Parathyroid adenoma (tissue), 2 donors: ENCODE data around the gene FBXW7.
A peak's percentile ranks its signal among the peaks of the same experiment; 100 is the strongest.

Experiments
- H2AFZ ChIP-seq: fragments of 300-600 bp; sonication (generic); one replicate; pipeline ENCODE4 v1.7.0; 2017; ENCODE audit warnings: antibody characterized with exemption, mild to moderate bottlenecking
- H3K27ac ChIP-seq: fragments of 300-600 bp; sonication (generic); one replicate; pipeline ENCODE4 v1.7.0; 2017
- H3K27me3 ChIP-seq: fragments of 300-600 bp; sonication (generic); one replicate; pipeline ENCODE4 v1.7.0; 2017; ENCODE audit warnings: low read length; ENCODE audit not compliant: control insufficient read depth, insufficient read depth
- H3K36me3 ChIP-seq: fragments of 300-600 bp; sonication (generic); one replicate; pipeline ENCODE4 v1.7.0; 2017; ENCODE audit warnings: low read length; ENCODE audit not compliant: control insufficient read depth, insufficient read depth
- H3K4me1 ChIP-seq: fragments of 300-600 bp; sonication (generic); one replicate; pipeline ENCODE4 v1.7.0; 2017; ENCODE audit warnings: control low read depth
- H3K4me2 ChIP-seq: fragments of 300-600 bp; sonication (generic); one replicate; pipeline ENCODE4 v1.7.0; 2017; ENCODE audit warnings: low read length
- H3K4me3 ChIP-seq: fragments of 300-600 bp; sonication (generic); one replicate; pipeline ENCODE4 v1.7.0; 2017; ENCODE audit warnings: low read depth, low read length
- H3K79me2 ChIP-seq: fragments of 300-600 bp; sonication (generic); one replicate; pipeline ENCODE4 v1.7.0; 2017; ENCODE audit warnings: control low read depth
- H3K9ac ChIP-seq: fragments of 300-600 bp; sonication (generic); one replicate; pipeline ENCODE4 v1.7.0; 2017; ENCODE audit warnings: mild to moderate bottlenecking
- H3K9me3 ChIP-seq: fragments of 300-600 bp; sonication (generic); one replicate; pipeline ENCODE4 v1.7.0; 2017; ENCODE audit warnings: low read length; ENCODE audit not compliant: control insufficient read depth
- TF ChIP-seq, protein P1 (sequence below): fragments of 300-600 bp; sonication (generic); IDR thresholded peaks from one replicate; pipeline ENCODE4 v1.7.0; 2017; ENCODE audit warnings: antibody characterized with exemption, mild to moderate bottlenecking
- donor health status: primary hyperparathyroidism.

The FBXW7 gene

DNA sequence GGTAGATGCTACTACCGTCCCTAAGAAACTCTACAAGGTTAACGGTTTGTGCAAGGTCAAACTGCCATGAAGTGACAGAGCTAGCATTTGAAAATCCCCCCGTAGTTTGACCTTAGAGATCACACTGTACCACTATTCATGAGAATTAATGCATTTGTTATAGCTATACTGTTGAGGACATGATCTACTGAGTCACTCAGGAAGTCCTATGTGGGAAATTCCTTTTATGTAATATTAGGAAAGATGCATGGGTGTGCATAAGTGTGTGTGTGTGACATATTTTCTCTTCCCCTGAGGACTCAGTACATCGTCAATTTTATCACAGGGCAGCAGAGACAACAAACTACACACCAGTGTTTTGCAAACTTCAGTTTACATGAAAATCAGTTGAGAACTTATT lies 141.1 kb downstream of the FBXW7 start:
- Histone ChIP-seq H3K27me3 (no peaks in the 10 kb centered on the region), H3K36me3 (no peaks in the 10 kb centered on the region), H3K27ac (no peak overlapping the region), H2AFZ (no peak overlapping the region), H3K9ac (no peak overlapping the region), H3K4me3 (no peak overlapping the region), H3K79me2 (no peaks in the 10 kb centered on the region), H3K4me1 (no peaks in the 10 kb centered on the region), H3K4me2 (no peak overlapping the region), H3K9me3 (no peaks in the 10 kb centered on the region)
- TF ChIP-seq, protein P1, sequence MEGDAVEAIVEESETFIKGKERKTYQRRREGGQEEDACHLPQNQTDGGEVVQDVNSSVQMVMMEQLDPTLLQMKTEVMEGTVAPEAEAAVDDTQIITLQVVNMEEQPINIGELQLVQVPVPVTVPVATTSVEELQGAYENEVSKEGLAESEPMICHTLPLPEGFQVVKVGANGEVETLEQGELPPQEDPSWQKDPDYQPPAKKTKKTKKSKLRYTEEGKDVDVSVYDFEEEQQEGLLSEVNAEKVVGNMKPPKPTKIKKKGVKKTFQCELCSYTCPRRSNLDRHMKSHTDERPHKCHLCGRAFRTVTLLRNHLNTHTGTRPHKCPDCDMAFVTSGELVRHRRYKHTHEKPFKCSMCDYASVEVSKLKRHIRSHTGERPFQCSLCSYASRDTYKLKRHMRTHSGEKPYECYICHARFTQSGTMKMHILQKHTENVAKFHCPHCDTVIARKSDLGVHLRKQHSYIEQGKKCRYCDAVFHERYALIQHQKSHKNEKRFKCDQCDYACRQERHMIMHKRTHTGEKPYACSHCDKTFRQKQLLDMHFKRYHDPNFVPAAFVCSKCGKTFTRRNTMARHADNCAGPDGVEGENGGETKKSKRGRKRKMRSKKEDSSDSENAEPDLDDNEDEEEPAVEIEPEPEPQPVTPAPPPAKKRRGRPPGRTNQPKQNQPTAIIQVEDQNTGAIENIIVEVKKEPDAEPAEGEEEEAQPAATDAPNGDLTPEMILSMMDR = no peak

DNA sequence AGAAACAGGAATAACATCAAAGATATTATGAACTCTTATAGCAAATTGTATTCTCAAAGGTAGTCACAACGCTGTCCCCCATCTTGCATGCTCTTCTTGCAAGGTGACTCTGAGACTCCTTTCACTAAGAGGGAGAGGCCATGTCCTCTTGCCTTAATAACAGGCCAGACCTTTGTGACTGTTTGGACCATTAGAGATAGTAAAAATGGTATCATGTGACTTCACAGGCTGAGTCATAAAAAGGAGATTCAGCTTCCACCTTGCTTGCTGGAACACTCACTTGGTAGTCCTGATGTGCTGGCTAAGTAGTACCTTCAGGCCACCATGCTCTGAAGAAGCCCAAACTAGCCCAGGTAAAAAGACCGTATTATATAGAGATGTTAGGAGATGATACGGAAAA lies 143.8 kb downstream of the FBXW7 start:
- Histone ChIP-seq H3K9ac (no peak overlapping the region), H3K27ac (no peak overlapping the region), H3K9me3 (no peaks in the 10 kb centered on the region), H3K79me2 (no peaks in the 10 kb centered on the region), H3K4me2 (no peak overlapping the region), H2AFZ (no peak overlapping the region), H3K4me3 (no peak overlapping the region), H3K4me1 (no peaks in the 10 kb centered on the region), H3K36me3 (no peaks in the 10 kb centered on the region), H3K27me3 (no peaks in the 10 kb centered on the region)
- TF ChIP-seq, protein P1 = no peak

DNA sequence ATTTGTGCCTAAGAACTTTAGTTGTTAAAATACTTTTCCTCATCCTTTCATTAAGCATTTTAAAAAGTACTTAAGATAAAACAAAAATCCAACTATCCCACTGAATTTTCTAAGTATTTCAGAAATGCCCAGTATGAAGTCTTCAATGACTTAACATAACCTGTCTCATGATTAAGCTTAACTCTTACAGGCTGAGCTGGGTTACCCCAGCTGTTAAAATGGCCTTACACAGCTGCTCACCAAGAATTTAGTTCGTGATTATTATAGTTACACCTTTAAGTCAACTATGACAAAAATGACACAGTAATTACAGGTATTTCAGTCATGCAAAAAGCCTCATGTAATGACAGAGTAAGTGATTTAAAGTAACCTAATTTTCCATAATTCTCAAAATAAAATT lies 145.7 kb downstream of the FBXW7 start:
- H3K27me3 ChIP-seq = no peaks in the 10 kb centered on the region

DNA sequence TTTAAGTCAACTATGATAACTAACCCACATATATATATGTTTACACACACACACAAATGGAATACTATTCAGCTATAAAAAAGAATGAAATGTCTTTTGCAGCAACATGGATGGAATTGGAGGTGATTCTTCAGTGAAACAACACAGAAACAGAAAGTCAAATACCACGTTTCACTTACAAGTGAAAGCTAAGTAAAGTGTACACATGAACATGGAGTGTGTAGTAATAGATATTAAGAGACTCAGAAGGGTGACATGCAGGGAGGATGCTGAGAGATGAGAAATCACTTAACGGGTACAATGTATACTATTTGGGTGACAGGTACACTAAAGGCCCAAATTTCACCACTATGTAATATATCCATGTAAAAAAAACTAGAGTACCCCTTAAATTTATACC lies 146.5 kb downstream of the FBXW7 start:
- Histone ChIP-seq H3K36me3 (no peaks in the 10 kb centered on the region), H3K9ac (no peak overlapping the region), H3K27me3 (no peaks in the 10 kb centered on the region), H3K27ac (no peak overlapping the region), H3K79me2 (no peaks in the 10 kb centered on the region), H2AFZ (no peak overlapping the region), H3K4me1 (no peaks in the 10 kb centered on the region), H3K9me3 (no peaks in the 10 kb centered on the region), H3K4me3 (no peak overlapping the region), H3K4me2 (no peak overlapping the region)
- TF ChIP-seq, protein P1 = no peak

More for the DNA sequence above, 145.7 kb downstream of the FBXW7 start:
- no peak overlapping the region for H3K9ac ChIP-seq
- H3K36me3 ChIP-seq = no peaks in the 10 kb centered on the region
- no peak overlapping the region for H3K27ac ChIP-seq
- no peak overlapping the region for H3K4me2 ChIP-seq
- H3K4me3 ChIP-seq = no peak overlapping the region
- TF ChIP-seq, protein P1 = no peak
- no peak overlapping the region for H2AFZ ChIP-seq
- no peaks in the 10 kb centered on the region for H3K79me2 ChIP-seq
- no peaks in the 10 kb centered on the region for H3K4me1 ChIP-seq
- H3K9me3 ChIP-seq = no peaks in the 10 kb centered on the region

DNA sequence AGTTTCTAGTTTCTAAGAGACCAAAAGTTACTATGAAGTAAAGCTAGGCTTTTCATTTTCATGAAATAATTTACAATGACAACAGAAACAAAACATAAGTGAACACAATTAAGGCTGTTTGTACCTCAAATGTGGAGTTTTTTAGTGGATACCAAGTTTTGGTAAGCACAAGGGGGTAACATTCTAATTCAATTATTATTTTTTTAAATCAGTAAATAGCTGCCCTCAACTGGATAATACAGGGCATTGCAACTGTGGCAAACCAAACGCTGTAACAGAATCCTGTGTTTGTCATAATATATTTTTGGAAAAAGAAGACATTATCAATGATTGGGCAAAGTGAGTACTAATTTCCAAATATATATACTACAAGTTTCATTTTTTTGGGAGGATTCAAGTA lies 150.3 kb downstream of the FBXW7 start:
- no peaks in the 10 kb centered on the region for H3K4me1 ChIP-seq
- no peak overlapping the region for H2AFZ ChIP-seq
- TF ChIP-seq, protein P1 = peak; percentile 35
- no peaks in the 10 kb centered on the region for H3K27me3 ChIP-seq
- H3K27ac ChIP-seq = no peak overlapping the region
- no peaks in the 10 kb centered on the region for H3K79me2 ChIP-seq
- no peaks in the 10 kb centered on the region for H3K36me3 ChIP-seq
- H3K9me3 ChIP-seq = no peaks in the 10 kb centered on the region
- H3K4me2 ChIP-seq = no peak overlapping the region
- H3K9ac ChIP-seq = no peak overlapping the region
- no peak overlapping the region for H3K4me3 ChIP-seq
